ENCODE measurements around the gene WAC.
A peak's percentile ranks its signal among the peaks of the same experiment; 100 is the strongest.

The WAC gene

DNA sequence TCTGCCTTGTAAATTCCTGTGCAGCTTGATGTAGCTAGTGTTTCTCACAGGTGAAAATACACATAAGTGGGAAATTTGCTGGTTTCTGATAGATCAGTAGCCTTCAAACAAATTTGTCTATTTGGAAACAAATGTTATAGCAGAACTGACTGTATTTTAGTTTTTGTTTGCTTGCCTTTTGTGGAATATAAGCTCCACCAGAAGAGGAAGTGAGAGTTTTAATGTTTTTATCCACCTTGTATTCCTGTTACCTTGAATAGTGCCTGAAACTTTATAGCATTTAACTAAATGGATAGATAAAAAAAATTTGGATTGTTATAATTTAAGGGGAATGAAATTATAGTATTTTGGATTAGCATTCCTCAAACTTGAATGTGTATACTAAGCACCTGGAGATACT is 9.8 kb downstream of the WAC start:
- Mint-ChIP-seq H3K4me1 (peaks cover 20% of the 10 kb centered on the region), H3K27me3 (no peaks in the 10 kb centered on the region), H3K36me3 (peaks cover 15% of the 10 kb centered on the region), H3K4me3 (no peak overlapping the region), H3K9me3 (no peaks in the 10 kb centered on the region), H3K27ac (no peak overlapping the region)
- ATAC-seq (ENCODE audit: low read depth) (peak; percentile 53), DNase-seq (ENCODE audit: low spot score in 2 of 2) (no peak)

DNA sequence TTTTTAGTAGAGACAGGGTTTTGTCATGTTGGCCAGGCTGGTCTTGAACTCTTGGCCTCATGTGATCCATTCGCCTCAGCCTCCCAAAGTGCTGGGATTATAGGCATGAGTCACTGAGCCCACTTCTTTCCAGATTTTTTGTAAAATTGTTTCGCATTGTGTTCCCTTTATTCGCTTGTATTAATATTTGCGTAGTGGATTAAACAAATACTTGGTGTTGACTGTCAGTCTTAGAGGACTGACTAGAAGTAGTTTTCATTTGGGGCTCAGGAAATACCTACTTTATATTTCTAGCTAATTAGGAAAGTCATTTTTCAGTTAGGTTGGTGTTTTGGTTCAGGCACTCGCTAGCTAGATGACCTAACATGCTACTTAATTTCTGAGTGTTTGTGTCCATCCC is 11.1 kb downstream of the WAC start:
- no peaks in the 10 kb centered on the region for H3K9me3 Mint-ChIP-seq
- H3K27ac Mint-ChIP-seq: no peak overlapping the region
- H3K27me3 Mint-ChIP-seq: no peaks in the 10 kb centered on the region
- peaks cover 22% of the 10 kb centered on the region for H3K4me1 Mint-ChIP-seq
- no peak for DNase-seq (ENCODE audit: low spot score in 2 of 2)
- H3K36me3 Mint-ChIP-seq: peaks cover 16% of the 10 kb centered on the region
- no peak for ATAC-seq (ENCODE audit: low read depth)
- H3K4me3 Mint-ChIP-seq: no peak overlapping the region

DNA sequence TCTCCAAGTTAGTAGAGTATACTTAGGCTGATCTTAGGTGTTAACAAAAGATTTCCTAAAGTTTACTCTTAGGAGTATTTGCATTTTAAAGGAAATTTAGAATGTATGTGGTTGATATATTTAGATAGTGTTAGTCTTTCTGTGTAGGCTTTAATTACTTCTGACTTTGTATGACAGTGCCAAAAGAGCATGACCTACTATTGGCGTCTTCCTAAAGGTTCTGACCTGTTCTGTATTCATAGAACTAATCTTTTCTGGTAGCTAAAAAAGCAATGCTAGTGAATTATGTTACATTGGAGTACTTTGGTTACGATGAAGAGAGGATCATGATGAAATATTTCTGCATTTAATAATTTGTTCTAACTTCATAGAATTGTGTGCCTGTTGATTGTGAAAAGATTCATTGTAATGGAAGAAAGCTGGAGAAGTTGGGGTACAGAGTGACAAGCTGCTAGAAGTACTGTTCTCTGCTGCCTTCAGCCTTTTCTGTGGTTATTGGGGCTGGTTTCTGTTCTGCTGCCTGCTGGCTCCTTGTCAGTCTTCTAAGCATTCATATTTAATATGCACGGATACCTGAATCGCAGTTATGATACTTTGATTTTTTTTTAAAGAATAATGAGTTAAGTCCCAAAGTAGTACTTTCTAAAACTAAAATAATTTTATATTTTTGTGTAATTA is 13.2 kb downstream of the WAC start:
- Mint-ChIP-seq H3K27me3 (no peaks in the 10 kb centered on the region), H3K4me1 (peaks cover 32% of the 10 kb centered on the region), H3K9me3 (no peaks in the 10 kb centered on the region), H3K36me3 (peaks cover 21% of the 10 kb centered on the region), H3K27ac (peak overlapping the region; percentile 15), H3K4me3 (no peak overlapping the region)
- ATAC-seq (ENCODE audit: low read depth) (peak; percentile 57), DNase-seq (ENCODE audit: low spot score in 2 of 2) (no peak)

DNA sequence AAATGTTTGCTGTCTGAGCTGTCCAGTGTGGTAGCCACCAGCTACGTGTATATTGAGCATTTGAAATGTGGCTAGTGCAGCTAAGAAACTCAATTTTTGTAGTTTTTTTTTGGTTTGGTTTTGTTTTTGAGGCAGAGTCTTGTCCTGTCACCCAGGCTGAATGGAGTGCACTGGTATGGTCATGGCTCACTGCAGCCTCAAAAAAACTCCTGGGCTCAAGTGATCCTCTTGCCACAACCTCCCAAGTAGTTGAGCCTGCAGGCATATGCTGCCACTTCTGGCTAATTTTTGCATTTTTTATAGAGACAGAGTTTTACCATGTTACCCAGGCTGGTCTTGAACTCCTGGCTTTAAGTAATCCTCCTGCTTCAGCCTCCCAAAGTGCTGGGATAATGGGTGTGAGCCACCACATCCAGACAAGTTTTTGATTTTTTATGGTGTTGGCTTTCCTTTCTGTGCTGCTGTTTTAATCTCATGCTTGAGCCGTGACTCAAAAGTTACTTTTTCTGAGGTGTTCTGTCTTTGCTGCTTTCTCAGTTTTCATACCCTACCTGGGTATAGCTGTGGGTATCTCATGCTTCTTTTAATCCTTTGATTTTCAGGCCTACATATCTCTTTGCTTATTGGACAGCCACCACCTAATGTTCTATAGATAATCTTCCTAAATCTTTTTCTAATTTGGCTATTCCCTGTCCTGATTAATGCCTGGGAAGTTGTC is 16.0 kb downstream of the WAC start:
- H3K9me3 Mint-ChIP-seq: no peaks in the 10 kb centered on the region
- ATAC-seq (ENCODE audit: low read depth) (no peak), DNase-seq (ENCODE audit: low spot score in 2 of 2) (no peak)
- H3K4me1 Mint-ChIP-seq: peaks cover 34% of the 10 kb centered on the region
- H3K4me3 Mint-ChIP-seq: no peak overlapping the region
- peak overlapping the region; percentile 29 for H3K27ac Mint-ChIP-seq
- no peaks in the 10 kb centered on the region for H3K27me3 Mint-ChIP-seq
- H3K36me3 Mint-ChIP-seq: peaks cover 27% of the 10 kb centered on the region

DNA sequence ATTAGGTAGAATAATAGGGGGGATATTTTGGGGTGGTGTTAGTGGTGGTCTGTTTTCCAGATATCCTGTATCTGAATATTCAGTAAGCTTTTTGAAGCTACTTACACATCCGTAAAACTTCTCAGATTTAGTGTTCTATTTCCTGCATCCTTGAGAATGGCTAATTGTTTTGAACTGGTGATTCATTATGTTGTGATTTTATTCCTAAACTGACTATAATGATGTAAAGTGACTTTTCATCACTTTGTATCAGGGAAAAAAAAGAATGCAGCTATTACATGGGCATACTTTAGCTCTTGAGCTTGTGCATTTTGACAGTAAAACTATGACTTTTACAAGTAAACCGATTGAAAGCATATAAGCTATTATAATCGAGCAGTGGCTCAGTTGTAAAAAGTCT is 18.2 kb downstream of the WAC start:
- Mint-ChIP-seq H3K9me3 (no peaks in the 10 kb centered on the region), H3K36me3 (peaks cover 44% of the 10 kb centered on the region), H3K4me1 (peaks cover 46% of the 10 kb centered on the region), H3K27ac (peak overlapping the region; percentile 69), H3K4me3 (no peak overlapping the region), H3K27me3 (no peaks in the 10 kb centered on the region)
- DNase-seq (ENCODE audit: low spot score in 2 of 2) (no peak), ATAC-seq (ENCODE audit: low read depth) (no peak)

DNA sequence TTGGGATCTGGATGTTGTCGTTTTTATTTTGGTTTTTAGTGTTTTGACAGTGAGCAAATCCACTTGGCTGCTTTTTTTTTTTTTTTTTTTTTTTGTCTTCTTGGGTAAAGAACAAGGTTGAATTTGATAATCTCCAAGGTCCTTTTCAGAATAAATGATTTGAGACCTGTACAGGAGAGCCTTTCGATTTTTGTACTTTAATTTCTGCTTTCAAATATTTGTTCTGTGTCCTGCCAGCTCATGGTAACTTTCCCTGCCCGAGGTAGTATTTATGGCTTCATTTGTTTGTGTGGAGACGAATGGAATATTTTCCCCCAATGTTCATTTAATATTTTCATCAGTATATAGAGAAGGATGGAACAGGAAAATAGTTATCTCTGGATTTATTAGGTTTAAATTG is 19.9 kb downstream of the WAC start:
- H3K36me3 Mint-ChIP-seq: peaks cover 47% of the 10 kb centered on the region
- H3K27ac Mint-ChIP-seq: peak overlapping the region; percentile 69
- H3K4me3 Mint-ChIP-seq: no peak overlapping the region
- no peak for ATAC-seq (ENCODE audit: low read depth)
- no peaks in the 10 kb centered on the region for H3K9me3 Mint-ChIP-seq
- peaks cover 51% of the 10 kb centered on the region for H3K4me1 Mint-ChIP-seq
- DNase-seq (ENCODE audit: low spot score in 2 of 2): no peak
- no peaks in the 10 kb centered on the region for H3K27me3 Mint-ChIP-seq

DNA sequence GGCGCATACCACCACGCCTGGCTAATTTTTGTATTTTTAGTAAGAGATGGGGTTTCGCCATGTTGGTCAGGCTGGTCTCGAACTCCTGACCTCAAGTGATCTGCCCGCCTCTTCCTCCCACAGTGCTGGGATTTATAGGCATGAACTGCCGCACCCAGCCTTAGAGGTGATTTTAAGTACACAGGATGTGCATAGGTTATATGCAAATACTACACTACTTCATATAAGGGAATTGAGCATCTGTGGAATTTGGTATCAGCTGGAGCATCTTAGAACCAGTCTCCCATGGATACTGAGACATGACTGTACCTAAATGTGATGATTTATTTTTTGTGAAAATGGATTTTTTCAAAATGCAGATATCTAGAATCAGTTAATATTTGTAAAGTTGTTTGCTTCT is 21.1 kb downstream of the WAC start:
- Mint-ChIP-seq H3K27ac (peak overlapping the region; percentile 45), H3K4me1 (peaks cover 53% of the 10 kb centered on the region), H3K36me3 (peaks cover 48% of the 10 kb centered on the region), H3K27me3 (no peaks in the 10 kb centered on the region), H3K4me3 (no peak overlapping the region), H3K9me3 (no peaks in the 10 kb centered on the region)
- ATAC-seq (ENCODE audit: low read depth): no peak
- DNase-seq (ENCODE audit: low spot score in 2 of 2): no peak

DNA sequence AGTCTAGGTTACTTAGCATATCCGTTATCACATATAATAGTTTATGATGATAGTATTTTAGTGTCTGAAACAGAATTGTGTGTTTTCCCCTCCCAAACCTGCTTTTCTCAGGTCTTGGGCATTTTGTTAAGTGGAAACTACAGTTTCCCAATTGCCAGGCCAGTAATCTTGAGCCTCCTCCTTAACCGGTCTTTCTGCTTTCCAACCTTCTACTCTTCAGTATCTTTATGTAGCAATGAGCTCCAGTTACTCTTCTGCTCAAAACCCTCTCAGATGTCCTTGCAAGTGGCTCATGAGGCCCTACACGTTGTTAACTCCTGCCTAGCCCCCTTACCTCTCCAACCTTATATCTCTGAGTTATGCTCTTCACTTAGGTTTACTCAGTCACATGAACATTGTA is 22.0 kb downstream of the WAC start:
- DNase-seq (ENCODE audit: low spot score in 2 of 2): no peak
- Mint-ChIP-seq H3K9me3 (no peaks in the 10 kb centered on the region), H3K27me3 (no peaks in the 10 kb centered on the region), H3K36me3 (peaks cover 47% of the 10 kb centered on the region), H3K4me1 (peaks cover 57% of the 10 kb centered on the region), H3K27ac (peak overlapping the region; percentile 45), H3K4me3 (no peak overlapping the region)
- no peak for ATAC-seq (ENCODE audit: low read depth)

DNA sequence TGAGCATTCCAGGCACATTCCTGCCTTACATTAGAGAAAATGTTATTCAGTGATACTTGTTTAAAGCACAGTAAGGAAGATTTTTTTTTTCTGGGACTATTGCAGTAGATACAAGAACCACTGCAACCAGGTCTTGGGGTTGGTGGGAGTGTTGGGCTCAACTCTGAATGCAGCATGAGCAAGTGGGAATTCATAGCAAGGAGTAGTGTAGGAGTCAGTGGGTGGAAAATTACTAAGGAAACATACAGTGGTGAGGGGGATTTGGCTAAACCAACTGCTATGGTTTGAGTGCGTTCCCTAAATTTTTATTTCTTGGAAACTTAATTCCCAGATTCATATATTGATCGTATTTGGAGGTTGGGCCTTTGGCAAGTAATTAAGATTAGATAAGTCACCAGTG is 22.4 kb downstream of the WAC start:
- Mint-ChIP-seq H3K27ac (no peak overlapping the region), H3K4me1 (peaks cover 56% of the 10 kb centered on the region), H3K9me3 (no peaks in the 10 kb centered on the region), H3K27me3 (no peaks in the 10 kb centered on the region), H3K4me3 (no peak overlapping the region), H3K36me3 (peaks cover 45% of the 10 kb centered on the region)
- no peak for ATAC-seq (ENCODE audit: low read depth)
- DNase-seq (ENCODE audit: low spot score in 2 of 2): no peak

DNA sequence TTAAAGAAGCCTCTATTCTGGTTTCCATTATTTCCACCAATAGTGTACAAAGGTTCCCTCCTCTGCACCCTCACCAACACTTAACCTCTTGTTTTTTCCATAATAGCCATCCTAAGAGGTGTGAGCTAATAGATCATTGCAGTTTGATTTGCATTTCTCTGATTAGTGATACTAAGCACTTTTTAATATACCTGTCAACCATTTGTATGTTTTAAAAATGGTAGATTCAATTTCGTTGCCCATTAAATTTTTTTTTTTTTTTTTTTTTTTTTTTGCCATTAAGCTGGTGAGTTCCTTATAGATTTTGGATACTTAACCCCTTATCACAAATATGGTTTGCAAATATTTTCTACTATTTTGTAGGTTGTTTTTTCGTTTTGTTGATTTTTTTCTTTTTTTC is 23.2 kb downstream of the WAC start:
- no peaks in the 10 kb centered on the region for H3K27me3 Mint-ChIP-seq
- H3K27ac Mint-ChIP-seq: no peak overlapping the region
- H3K36me3 Mint-ChIP-seq: peaks cover 48% of the 10 kb centered on the region
- no peak overlapping the region for H3K4me3 Mint-ChIP-seq
- H3K9me3 Mint-ChIP-seq: no peaks in the 10 kb centered on the region
- H3K4me1 Mint-ChIP-seq: peaks cover 56% of the 10 kb centered on the region
- DNase-seq (ENCODE audit: low spot score in 2 of 2): no peak
- ATAC-seq (ENCODE audit: low read depth): no peak

DNA sequence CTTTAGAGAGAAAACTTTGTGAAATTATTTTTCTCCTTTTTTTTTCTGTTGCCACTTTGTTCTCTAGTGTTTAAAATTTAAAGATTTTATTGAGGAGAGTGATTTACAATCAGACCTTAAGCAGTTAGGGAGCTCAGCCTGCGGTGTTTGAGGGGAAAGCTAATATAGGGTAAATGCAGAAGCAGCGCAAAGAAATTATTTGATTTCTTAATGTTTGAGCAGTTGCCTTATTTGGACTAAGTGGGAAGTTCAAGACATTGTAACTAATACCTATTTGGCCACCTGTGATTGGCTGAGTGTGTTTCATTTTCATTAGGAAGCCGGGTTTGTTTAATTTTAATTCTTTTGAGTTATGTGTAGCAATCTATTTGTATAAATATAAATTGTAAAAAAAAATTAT is 25.3 kb downstream of the WAC start:
- DNase-seq (ENCODE audit: low spot score in 2 of 2): no peak
- no peak overlapping the region for H3K27ac Mint-ChIP-seq
- H3K27me3 Mint-ChIP-seq: no peaks in the 10 kb centered on the region
- H3K36me3 Mint-ChIP-seq: peaks cover 44% of the 10 kb centered on the region
- no peak for ATAC-seq (ENCODE audit: low read depth)
- H3K9me3 Mint-ChIP-seq: no peaks in the 10 kb centered on the region
- peaks cover 43% of the 10 kb centered on the region for H3K4me1 Mint-ChIP-seq
- H3K4me3 Mint-ChIP-seq: no peak overlapping the region

DNA sequence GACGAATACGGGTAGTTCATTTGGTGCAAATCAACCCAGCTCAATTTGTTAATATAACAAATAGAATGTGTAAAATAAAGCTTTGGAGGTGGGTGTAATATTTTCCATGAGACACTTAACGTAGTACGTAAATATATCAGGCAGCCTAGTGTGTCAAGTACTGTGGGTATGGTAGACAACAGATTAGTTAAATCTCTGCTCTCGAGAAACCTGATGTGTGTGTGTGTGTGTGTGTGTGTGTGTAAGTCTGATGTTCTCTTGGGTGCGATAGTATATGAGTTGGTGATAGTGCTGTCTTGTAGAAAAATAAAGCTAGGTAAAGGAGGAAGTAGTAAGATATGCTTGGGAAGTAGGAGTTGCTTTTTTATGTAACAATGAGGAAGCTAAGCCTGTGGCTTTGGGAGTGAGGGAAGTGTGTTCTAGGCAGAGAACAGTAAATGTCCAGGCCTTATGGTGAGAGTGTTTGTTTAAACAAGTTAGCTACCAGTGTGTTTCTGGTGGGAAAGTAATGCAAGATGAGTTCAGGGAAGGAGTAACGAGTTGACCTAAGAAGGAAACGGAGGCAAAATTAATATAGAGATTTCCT is 26.1 kb downstream of the WAC start:
- H3K4me1 Mint-ChIP-seq: peaks cover 44% of the 10 kb centered on the region
- no peak for DNase-seq (ENCODE audit: low spot score in 2 of 2)
- peak overlapping the region; percentile 4 for H3K27ac Mint-ChIP-seq
- no peak overlapping the region for H3K4me3 Mint-ChIP-seq
- H3K27me3 Mint-ChIP-seq: no peaks in the 10 kb centered on the region
- no peak for ATAC-seq (ENCODE audit: low read depth)
- H3K36me3 Mint-ChIP-seq: peaks cover 43% of the 10 kb centered on the region
- no peaks in the 10 kb centered on the region for H3K9me3 Mint-ChIP-seq

DNA sequence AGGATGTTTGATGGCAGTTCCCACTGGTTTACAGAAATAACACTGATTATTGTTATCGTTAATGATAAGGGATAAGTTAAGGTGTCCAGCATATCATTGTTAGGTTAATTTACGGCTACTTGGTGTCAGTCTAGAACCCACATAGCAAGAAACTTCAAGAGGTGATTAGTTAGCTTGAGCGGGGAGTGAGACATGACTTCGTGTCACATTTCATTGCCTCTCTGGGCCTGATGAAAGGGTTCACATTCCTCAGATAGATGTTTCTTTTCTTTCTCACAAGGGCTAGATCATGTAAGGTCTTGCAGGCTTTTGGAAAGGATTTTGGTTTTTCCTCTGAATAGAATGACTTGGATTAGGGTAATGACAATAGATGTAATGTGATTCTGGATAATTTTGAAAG is 26.7 kb downstream of the WAC start:
- ATAC-seq (ENCODE audit: low read depth) (no peak), DNase-seq (ENCODE audit: low spot score in 2 of 2) (no peak)
- no peak overlapping the region for H3K27ac Mint-ChIP-seq
- H3K27me3 Mint-ChIP-seq: no peaks in the 10 kb centered on the region
- H3K9me3 Mint-ChIP-seq: no peaks in the 10 kb centered on the region
- H3K4me3 Mint-ChIP-seq: no peak overlapping the region
- peaks cover 45% of the 10 kb centered on the region for H3K4me1 Mint-ChIP-seq
- peaks cover 43% of the 10 kb centered on the region for H3K36me3 Mint-ChIP-seq

DNA sequence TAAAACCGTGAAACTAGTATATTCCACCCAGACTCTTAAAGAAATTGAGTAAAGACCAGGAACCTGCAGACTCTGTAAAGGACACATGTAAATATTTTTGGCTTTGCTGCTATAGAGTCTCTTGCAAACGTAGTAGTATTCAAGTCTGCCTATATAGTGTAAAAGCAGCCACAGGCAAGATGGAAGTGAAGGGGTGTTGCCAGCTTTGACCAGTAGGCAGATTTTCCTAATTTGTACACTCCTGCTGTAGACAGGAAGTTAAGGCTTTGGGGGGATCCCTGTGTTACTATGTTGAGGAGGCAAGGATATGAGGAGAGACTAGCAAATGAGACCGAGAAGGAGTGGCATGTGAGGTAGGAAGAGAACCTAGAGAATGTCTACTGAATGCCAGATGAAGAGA is 27.7 kb downstream of the WAC start:
- peaks cover 34% of the 10 kb centered on the region for H3K36me3 Mint-ChIP-seq
- ATAC-seq (ENCODE audit: low read depth) (no peak), DNase-seq (ENCODE audit: low spot score in 2 of 2) (no peak)
- H3K27me3 Mint-ChIP-seq: no peaks in the 10 kb centered on the region
- H3K27ac Mint-ChIP-seq: peak overlapping the region; percentile 35
- no peak overlapping the region for H3K4me3 Mint-ChIP-seq
- no peaks in the 10 kb centered on the region for H3K9me3 Mint-ChIP-seq
- H3K4me1 Mint-ChIP-seq: peaks cover 42% of the 10 kb centered on the region
